Activated T-cell treated with anti-CD3 and anti-CD28 coated beads, Interleukin-2, amount 50 U/mL, for 72 hours (primary cell): ENCODE data around the gene ACSM6. TPM values are rescaled to one million over a fixed set of nuclear protein-coding genes. Genes with fewer than 3 reads are reported as not detected.

Experiments used
- ATAC-seq, 2 donors: fragments of 150-1000 bp; cut with Tn5 transposase; replicated peaks in 1 of 2; 2 replicates each; pipeline ENCODE4 v1.10.0; 2021; ENCODE audit warnings: moderate library complexity in 2 of 2, mild to moderate bottlenecking in 1 of 2
- DNase-seq, 2 donors: peaks; one replicate each; pipeline ENCODE4 v3.0.0; 2021 to 2022; ENCODE audit warnings: mixed read lengths in 1 of 2
- H3K27ac Mint-ChIP-seq: one replicate; pipeline ENCODE4 v1.8.0; 2022; ENCODE audit warnings: mild to moderate bottlenecking, moderate library complexity, mixed read lengths
- H3K27me3 Mint-ChIP-seq: one replicate; pipeline ENCODE4 v1.8.0; 2022; ENCODE audit warnings: low read depth, mixed read lengths
- H3K36me3 Mint-ChIP-seq, 2 donors: one replicate each; pipeline ENCODE4 v1.8.0; 2022; ENCODE audit warnings: mixed read lengths in 2 of 2, mild to moderate bottlenecking in 1 of 2; ENCODE audit not compliant: insufficient read depth in 2 of 2
- H3K4me1 Mint-ChIP-seq: one replicate; pipeline ENCODE4 v1.8.0; 2022; ENCODE audit warnings: low read depth, mixed read lengths
- H3K4me3 Mint-ChIP-seq, 2 donors: one replicate each; pipeline ENCODE4 v1.8.0; 2022; ENCODE audit warnings: mild to moderate bottlenecking in 2 of 2, mixed read lengths in 2 of 2, moderate library complexity in 2 of 2
- H3K9me3 Mint-ChIP-seq, 2 donors: one replicate each; pipeline ENCODE4 v1.8.0; 2022; ENCODE audit warnings: mixed read lengths in 2 of 2
- total RNA-seq, 2 donors: library from RNA; stranded (reverse); gene quantifications; one replicate each; pipeline ENCODE4 v1.2.3, GENCODE V29; 2022

ACSM6 gene
- total RNA-seq, 2 donors from 2014 or later: not detected

DNA sequence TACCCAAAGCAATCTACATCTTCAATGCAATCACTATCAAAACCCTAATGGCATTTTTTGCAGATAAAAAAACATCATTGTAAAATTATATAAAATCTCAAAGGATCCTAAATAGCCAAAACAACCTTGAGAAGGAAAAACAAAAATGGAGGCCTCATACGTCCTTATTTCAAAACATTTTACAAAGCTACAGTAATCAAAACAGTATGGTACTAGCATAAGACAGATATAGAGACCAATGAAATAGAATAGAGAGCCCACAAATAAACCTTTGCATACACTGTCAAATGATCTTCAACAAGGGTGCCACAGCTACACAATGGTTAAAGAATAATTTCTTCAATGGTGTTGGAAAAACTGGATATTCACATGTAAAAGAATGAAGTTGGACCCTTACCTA lies 62.2 kb downstream of the ACSM6 start:
- Mint-ChIP-seq H3K4me3 (no peak overlapping the region), H3K36me3 (no peaks in the 10 kb centered on the region), H3K4me1 (no peaks in the 10 kb centered on the region), H3K9me3 (peaks cover 0 to 2% of the 10 kb centered on the region in 2 donors), H3K27ac (no peak overlapping the region), H3K27me3 (peaks cover 18% of the 10 kb centered on the region)
- no peak for DNase-seq
- ATAC-seq: no peak

DNA sequence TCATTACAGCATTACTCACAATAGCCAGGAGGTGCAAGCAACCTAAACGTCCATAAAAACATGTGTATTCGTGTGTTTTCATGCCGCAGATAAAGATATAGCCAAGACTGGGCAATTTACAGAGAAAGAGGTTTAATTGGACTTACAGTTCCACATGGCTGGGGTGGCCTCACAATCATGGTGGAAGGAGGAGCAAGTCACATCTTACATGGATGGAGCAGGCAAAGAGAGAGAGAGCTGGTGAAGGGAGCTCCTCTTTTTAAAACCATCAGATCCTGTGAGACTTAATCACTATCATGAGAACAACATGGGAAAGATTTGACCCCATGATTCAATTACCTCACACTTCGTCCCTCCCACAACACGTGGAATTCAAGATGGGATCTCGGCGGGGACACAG lies 63.8 kb downstream of the ACSM6 start:
- peaks cover 0 to 2% of the 10 kb centered on the region in 2 donors for H3K9me3 Mint-ChIP-seq

DNA sequence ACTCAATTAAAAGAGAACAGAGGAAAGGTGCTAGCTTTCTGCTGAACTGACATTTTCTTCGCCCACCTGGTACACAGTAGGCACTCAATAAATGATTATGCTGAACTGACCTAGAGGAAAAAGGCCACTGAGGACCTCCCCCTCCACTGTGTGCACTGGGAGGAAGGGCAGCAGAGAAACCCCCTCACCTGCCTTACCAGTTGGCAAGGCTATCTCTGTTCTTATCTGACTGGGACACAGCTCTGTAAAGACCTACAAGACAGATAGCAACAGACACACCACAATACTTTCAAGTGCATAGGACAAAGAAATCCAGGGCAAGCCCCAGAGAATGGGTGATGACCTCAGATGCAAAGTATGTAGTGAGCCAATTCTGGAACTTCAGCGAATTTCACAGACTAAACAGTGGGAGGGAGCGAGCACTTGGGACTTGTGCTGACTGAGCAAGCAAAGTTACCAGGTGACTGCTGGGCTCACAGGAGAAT lies 66.4 kb downstream of the ACSM6 start:
- Mint-ChIP-seq H3K9me3 (peaks cover 0 to 2% of the 10 kb centered on the region in 2 donors), H3K4me3 (no peak overlapping the region), H3K36me3 (no peaks in the 10 kb centered on the region), H3K27ac (no peak overlapping the region), H3K27me3 (no peaks in the 10 kb centered on the region), H3K4me1 (no peaks in the 10 kb centered on the region)
- DNase-seq: no peak
- peak in 1 of 2 donors; percentile 15 for ATAC-seq

More for the DNA sequence above, 63.8 kb downstream of the ACSM6 start:
- no peak overlapping the region for H3K4me3 Mint-ChIP-seq
- ATAC-seq: no peak
- H3K36me3 Mint-ChIP-seq: no peaks in the 10 kb centered on the region
- no peak for DNase-seq
- H3K4me1 Mint-ChIP-seq: no peaks in the 10 kb centered on the region
- peaks cover 5% of the 10 kb centered on the region for H3K27me3 Mint-ChIP-seq
- H3K27ac Mint-ChIP-seq: no peak overlapping the region

DNA sequence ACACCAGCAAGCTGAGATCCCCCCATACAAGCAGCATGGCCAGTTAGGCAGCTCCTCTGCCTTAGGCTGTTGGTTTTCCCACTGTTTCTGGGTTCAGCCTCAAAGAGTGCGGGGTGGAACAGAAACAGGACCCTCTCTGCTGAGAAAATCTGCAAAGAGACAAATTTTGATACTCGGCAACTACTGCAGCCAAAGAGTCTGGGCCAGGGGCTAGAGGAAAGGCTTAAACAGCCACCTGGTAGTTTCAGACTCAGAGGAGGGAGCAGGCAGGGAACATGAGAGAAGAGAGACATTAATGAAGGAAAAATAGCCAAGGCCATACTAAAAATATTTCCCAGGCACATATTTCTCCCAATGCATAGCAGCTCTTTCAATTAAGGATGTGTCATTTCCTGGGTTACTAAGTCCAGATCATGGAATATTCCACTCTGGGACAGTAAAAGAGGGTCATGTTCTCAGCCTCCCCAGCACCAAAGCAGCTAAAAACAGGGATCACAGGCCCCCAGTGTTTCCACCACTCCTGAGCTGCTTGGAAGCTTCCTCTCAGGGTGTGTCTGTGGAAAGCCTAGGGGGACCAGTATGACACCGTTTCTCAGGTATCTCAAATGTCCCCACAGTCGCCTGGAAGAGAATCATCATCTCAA lies 67.0 kb downstream of the ACSM6 start:
- Mint-ChIP-seq H3K27ac (no peak overlapping the region), H3K4me3 (no peak overlapping the region), H3K4me1 (no peaks in the 10 kb centered on the region), H3K9me3 (no peaks in the 10 kb centered on the region), H3K27me3 (no peaks in the 10 kb centered on the region), H3K36me3 (no peaks in the 10 kb centered on the region)
- DNase-seq: no peak
- ATAC-seq: no peak

DNA sequence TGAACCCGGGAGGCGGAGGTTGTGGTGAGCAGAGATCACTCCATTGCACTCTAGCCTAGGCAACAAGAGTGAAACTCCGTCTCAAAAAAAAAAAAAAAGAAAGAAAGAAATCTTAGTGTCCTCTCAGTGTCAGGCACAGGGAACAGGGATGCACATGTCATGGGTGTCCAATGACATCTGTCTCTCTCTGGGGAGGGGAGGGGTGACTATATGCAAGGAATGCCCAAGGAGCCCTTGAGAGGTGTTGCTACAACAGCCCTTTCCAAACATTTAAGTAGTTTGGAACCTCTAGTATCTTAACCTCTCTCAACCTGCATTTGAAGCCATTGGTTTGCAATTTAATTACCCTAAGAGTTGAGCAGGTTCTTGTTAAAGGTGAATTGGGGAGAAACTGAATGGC lies 67.9 kb downstream of the ACSM6 start:
- no peak for DNase-seq
- no peak overlapping the region for H3K27ac Mint-ChIP-seq
- H3K27me3 Mint-ChIP-seq: no peaks in the 10 kb centered on the region
- no peak for ATAC-seq
- H3K36me3 Mint-ChIP-seq: no peaks in the 10 kb centered on the region
- H3K4me3 Mint-ChIP-seq: no peak overlapping the region
- no peaks in the 10 kb centered on the region for H3K4me1 Mint-ChIP-seq
- H3K9me3 Mint-ChIP-seq: no peaks in the 10 kb centered on the region

DNA sequence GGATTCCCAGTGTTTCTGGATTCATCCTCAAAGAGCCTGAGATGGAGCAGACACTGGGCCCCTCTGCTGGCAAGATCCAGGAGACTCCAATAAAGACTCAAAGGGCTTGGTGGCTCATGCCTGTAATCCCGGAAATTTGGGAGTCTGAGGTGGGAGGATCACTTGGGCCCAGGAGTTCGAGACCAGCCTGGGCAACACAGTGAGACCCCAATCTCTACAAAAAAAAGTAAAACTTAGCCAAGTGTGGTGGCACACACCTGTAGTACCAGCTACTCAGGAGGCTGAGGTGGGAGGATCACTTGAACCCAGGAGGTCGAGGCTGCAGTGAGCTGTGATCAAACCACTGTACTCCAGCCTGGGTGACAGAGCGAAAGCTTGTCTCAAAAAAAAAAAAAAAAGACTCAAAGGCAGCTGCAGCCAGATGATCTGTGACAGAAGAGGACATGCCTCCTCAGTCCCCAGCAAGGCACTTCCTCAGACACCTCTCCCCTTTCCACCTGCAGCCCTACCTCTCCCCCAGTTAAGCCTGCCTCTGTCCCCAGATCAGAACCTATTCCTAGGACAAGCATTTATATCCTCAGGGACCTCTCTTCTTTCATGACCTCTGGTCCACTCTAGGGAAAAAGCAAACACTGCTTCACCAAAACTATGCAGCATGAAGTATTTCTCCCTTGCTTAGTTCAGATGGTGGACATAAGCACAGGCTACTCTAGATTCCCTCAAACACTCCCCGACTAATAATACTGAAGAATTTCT lies 68.9 kb downstream of the ACSM6 start:
- no peaks in the 10 kb centered on the region for H3K36me3 Mint-ChIP-seq
- H3K27me3 Mint-ChIP-seq: no peaks in the 10 kb centered on the region
- ATAC-seq (no peak), DNase-seq (no peak)
- H3K9me3 Mint-ChIP-seq: no peaks in the 10 kb centered on the region
- H3K4me3 Mint-ChIP-seq: no peak overlapping the region
- no peak overlapping the region for H3K27ac Mint-ChIP-seq
- no peaks in the 10 kb centered on the region for H3K4me1 Mint-ChIP-seq

DNA sequence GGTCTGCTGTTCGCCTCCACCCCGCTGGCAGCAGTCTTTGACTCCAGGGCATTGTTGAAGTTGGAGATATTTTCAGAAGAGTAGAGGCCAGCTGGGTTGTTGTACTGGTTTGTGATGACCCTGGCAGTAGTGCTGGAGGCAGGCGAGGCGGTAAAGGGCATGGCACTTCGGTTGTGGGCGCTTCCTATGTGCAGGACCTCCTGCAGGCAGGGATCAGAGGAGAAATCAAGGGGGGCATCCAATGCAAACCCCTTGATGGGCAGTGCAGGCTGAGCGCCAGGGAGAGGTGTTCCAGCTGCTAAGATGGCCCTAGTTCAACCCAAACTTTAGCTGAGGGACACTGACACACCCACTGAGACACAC lies 69.8 kb downstream of the ACSM6 start:
- Mint-ChIP-seq H3K27ac (no peak overlapping the region), H3K4me3 (no peak overlapping the region), H3K27me3 (no peaks in the 10 kb centered on the region), H3K9me3 (no peaks in the 10 kb centered on the region), H3K4me1 (no peaks in the 10 kb centered on the region), H3K36me3 (no peaks in the 10 kb centered on the region)
- DNase-seq (no peak), ATAC-seq (no peak)

DNA sequence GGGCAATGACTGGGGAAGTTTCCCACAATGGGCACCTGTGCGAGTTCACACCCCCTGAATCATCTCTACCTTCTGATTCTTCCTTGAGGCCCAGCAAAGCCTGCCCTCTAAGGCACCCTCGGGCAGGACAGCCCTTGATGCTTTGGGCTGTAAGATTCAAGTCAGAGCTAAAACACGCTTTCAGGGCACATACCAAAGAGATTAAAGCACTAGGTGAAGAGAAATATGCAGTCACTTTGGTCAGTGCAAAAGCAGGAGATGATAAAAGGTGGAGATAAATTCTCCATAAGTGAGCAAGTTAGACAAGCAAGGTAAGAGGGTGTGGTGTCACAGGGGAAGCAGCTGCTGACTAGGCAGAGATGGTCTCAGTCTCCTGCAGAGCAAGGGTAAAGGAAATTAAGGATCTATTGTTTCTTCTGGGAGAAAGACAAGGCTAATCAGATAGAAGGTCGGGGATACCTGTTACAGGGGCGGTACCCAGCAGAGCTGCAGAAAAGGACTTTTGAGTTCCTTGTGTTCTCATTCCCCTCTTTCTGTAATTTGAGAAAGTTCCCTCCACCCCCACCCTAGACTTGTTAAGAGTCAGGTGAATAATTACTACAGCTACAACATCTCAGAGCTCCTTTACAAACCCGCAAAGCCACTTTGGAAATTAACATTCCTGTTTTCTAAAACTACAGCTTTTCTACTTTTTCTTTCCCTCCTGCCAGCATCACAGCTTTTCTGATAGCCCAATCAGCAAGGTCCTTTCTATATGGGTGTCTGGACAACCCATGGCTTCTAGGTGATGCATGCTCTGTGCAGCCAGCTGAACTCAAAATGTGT lies 70.4 kb downstream of the ACSM6 start:
- Mint-ChIP-seq H3K4me3 (no peak overlapping the region), H3K4me1 (no peaks in the 10 kb centered on the region), H3K36me3 (no peaks in the 10 kb centered on the region), H3K27ac (no peak overlapping the region), H3K27me3 (no peaks in the 10 kb centered on the region), H3K9me3 (no peaks in the 10 kb centered on the region)
- ATAC-seq: no peak
- no peak for DNase-seq

DNA sequence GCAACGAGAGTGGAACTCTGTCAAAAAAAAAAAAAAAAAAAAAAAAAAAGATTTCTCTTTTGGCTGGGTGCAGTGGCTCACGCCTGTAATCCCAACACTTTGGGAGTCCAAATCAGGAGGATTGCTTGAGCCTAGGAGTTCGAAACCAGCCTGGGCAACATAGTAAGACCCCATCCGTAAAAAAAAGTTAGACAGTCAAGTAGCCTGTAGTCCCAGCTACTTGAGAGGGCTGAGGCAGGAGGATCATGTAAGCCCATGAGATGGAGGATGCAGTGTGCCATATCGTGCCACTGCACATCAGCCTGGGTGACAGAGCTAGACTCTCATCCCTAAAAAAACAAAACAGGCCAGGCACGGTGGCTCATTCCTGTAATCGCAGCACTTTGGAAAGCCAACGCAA lies 71.5 kb downstream of the ACSM6 start:
- Mint-ChIP-seq H3K4me1 (no peaks in the 10 kb centered on the region), H3K36me3 (no peaks in the 10 kb centered on the region), H3K27me3 (no peaks in the 10 kb centered on the region), H3K4me3 (no peak overlapping the region), H3K27ac (no peak overlapping the region), H3K9me3 (no peaks in the 10 kb centered on the region)
- ATAC-seq (no peak), DNase-seq (no peak)

DNA sequence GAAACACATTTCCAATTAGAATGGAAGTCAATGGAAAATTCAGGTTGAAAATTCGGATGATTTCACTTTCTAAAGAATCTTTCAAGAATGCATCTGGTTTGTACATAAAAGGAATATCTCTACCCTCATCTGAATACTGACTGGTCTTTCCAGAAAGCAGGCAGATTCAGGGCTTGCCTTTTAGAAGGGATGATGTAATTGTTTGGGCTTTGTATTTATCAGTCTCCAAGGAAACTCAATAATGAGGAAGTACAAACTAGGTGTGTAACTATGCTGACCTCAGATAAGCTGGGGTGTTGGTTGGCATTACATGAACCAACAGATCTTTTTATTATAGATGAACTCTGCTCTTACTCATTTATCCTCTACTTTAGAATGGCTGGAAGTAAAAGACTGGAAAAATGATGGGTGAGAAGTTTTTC lies 72.6 kb downstream of the ACSM6 start:
- no peaks in the 10 kb centered on the region for H3K27me3 Mint-ChIP-seq
- no peaks in the 10 kb centered on the region for H3K4me1 Mint-ChIP-seq
- H3K36me3 Mint-ChIP-seq: no peaks in the 10 kb centered on the region
- DNase-seq (no peak), ATAC-seq (no peak)
- H3K4me3 Mint-ChIP-seq: no peak overlapping the region
- H3K27ac Mint-ChIP-seq: no peak overlapping the region
- H3K9me3 Mint-ChIP-seq: no peaks in the 10 kb centered on the region

DNA sequence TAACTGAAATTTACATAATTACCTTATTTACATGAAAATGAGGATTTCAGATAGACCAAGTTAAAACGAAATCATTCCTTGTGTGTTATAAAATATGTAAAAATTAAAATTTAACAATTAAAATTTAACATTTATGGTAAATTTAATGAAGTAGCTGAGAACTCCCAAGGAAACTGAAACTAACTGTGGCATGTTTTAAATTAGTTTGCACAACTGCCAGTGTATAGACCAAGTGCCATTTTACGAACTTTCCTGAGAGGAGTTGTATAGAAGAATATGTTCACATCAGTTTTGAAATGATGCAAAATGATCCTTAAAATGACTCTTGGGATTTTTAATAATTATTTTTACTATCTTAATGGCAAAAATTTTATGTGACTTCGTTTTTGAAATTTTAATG lies 73.2 kb downstream of the ACSM6 start:
- H3K36me3 Mint-ChIP-seq: no peaks in the 10 kb centered on the region

DNA sequence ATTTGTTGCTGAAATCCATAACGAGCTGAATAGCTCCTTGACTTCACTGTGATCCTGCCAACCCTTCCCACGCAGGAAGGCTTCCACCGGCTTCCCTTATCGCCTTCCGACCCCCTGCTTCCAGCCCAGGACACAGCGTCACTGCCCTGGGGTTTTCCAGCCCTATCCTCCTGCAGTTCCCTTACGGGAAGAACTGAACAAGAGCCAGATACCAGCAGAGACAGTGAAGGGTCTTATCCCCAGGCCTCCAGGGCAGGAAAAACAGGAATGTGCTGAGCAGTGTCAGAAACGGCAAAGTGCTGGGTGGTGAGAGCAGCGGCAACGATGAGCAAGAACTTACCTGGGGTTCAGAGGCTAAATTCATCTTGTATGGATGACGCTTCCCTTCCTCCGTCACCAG lies 74.4 kb downstream of the ACSM6 start:
- no peak for DNase-seq
- no peaks in the 10 kb centered on the region for H3K27me3 Mint-ChIP-seq
- no peak overlapping the region for H3K4me3 Mint-ChIP-seq

More for the DNA sequence above, 73.2 kb downstream of the ACSM6 start:
- Mint-ChIP-seq H3K27ac (no peak overlapping the region), H3K9me3 (no peaks in the 10 kb centered on the region), H3K4me3 (no peak overlapping the region), H3K4me1 (no peaks in the 10 kb centered on the region), H3K27me3 (no peaks in the 10 kb centered on the region)
- DNase-seq (no peak), ATAC-seq (no peak)

More for the DNA sequence above, 74.4 kb downstream of the ACSM6 start:
- no peaks in the 10 kb centered on the region for H3K9me3 Mint-ChIP-seq
- no peak overlapping the region for H3K27ac Mint-ChIP-seq
- no peaks in the 10 kb centered on the region for H3K36me3 Mint-ChIP-seq
- no peaks in the 10 kb centered on the region for H3K4me1 Mint-ChIP-seq
- ATAC-seq: no peak
